Adrenal gland (tissue), 19 donors: ENCODE results near the gene RAMP3. TPM values are rescaled to one million over a fixed set of nuclear protein-coding genes. Genes with fewer than 3 reads are reported as not detected.

ENCODE experiments used
- DNase-seq, 7 donors: peaks; one replicate each; pipeline ENCODE4 v3.0.0-alpha.2; 2019 to 2020
- H3K27ac ChIP-seq, 5 donors: fragments of 200-600 bp; sonication (generic) in 4 of 5; 1 replicate in 3 of 5; 2 replicates in 2 of 5; pipeline versions ENCODE4 v1.5.1 to v1.8.0; 2016 to 2020; ENCODE audit warnings: mild to moderate bottlenecking in 1 of 5
- H3K27me3 ChIP-seq: fragments of 200-600 bp; 2 replicates; pipeline ENCODE4 v1.8.0; 2021
- H3K36me3 ChIP-seq, 2 donors: fragments of 200-600 bp; replicated peaks in 1 of 2; 1 replicate in 1 of 2; 2 replicates in 1 of 2; pipeline versions ENCODE4 v1.5.1 to v1.8.0; 2018 to 2022
- H3K4me1 ChIP-seq, 2 donors: fragments of 200-600 bp; replicated peaks in 1 of 2; 1 replicate in 1 of 2; 2 replicates in 1 of 2; pipeline versions ENCODE4 v1.5.1 to v1.8.0; 2018 to 2021
- H3K4me3 ChIP-seq, 4 donors: fragments of 200-600 bp; sonication (generic) in 3 of 4; one replicate each; pipeline ENCODE4 v1.5.1; 2016 to 2018
- H3K9me3 ChIP-seq, 3 donors: fragments of 200-600 bp; sonication (generic) in 1 of 3; replicated peaks in 1 of 3; 1 replicate in 2 of 3; 2 replicates in 1 of 3; pipeline versions ENCODE4 v1.5.1 to v1.8.0; 2016 to 2021
- POLR2A ChIP-seq, 2 donors: fragments of 450-650 bp; IDR thresholded peaks; one replicate each; pipeline ENCODE4 v1.6.1; 2017; ENCODE audit warnings: antibody characterized with exemption in 2 of 2, mild to moderate bottlenecking in 2 of 2, moderate library complexity in 1 of 2
- WGBS, 4 donors: extraction: QIAGEN DNeasy Blood & Tissue Kit in 2 of 4; methylation state at CpG; one replicate each; pipeline versions ENCODE4 v1.1.5 to v1.1.7; 2013 to 2017; 5-methylcytosine and 5-hydroxymethylcytosine counted together
- intact Hi-C, 2 donors: fragments of 100-400 bp; cut with DNase I; formaldehyde crosslinking; loops; one replicate each; pipeline versions ENCODE4 v1.14.1 to v1.15.0; 2022 to 2023
- long read RNA-seq, 10 donors: library from polyadenylated mRNA in 3 of 10; unstranded in 2 of 10; stranded (forward) in 1 of 10; transcript quantifications; one replicate each; pipeline ENCODE4 v2.0.0 and lab custom pipeline, GENCODE V29; 2021 to 2026
- polyA plus RNA-seq, 3 donors: library from polyadenylated mRNA; stranded (reverse); fragments of 200-250 nt in 2 of 3; fragments of 350-450 nt in 1 of 3; fragmentation: Illumina TruSeq in 1 of 3; extraction: RNeasy Lipid Tissue Mini Kit (QIAGEN cat#74804) in 1 of 3; gene quantifications; one replicate each; pipeline ENCODE4 v1.2.3, GENCODE V29; 2013 to 2014
- total RNA-seq, 9 donors: library from RNA; depleted of rRNA in 4 of 9; stranded (reverse); fragments of >200 nt in 4 of 9; fragments of 120-200 nt in 1 of 9; fragmentation: NEBNext Ultra II Directional in 1 of 9; extraction: Animal tissue kit (Norgen Biotek cat#: 25700) in 1 of 9; gene quantifications; one replicate each; pipeline versions ENCODE4 v1.1.0 to v1.2.4, GENCODE V29; 2013 to 2023
- TF ChIP-seq, protein P1 (sequence below), 6 experiments: fragments of 450-650 bp in 4 of 6; fragments of 200-600 bp in 2 of 6; sonication (generic) in 1 of 6; IDR thresholded peaks; 1 replicate in 5 of 6; 2 replicates in 1 of 6; pipeline versions ENCODE4 v1.5.1 to v1.8.0; 2016 to 2021; ENCODE audit warnings: antibody characterized with exemption in 6 of 6, mild to moderate bottlenecking in 2 of 6, moderate library complexity in 1 of 6
- donor health status: healthy with polysubstance abuse.
- donor health status: Bipolar disorder and iron deficiency.
- donor health status: DM: yes; HTN: yes; CAD: no.
- donor health status: DM: no; HTN: no; CAD: no.
- donor health status: DM: no; HTN: no; CAD: no.
- donor health status: DM: yes; HTN: yes; CAD: no.

The RAMP3 gene, protein sequence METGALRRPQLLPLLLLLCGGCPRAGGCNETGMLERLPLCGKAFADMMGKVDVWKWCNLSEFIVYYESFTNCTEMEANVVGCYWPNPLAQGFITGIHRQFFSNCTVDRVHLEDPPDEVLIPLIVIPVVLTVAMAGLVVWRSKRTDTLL
- total RNA-seq (100 to 1,000 TPM in 1 of 9 donors, 10 to 100 TPM in 7, 1 to 10 TPM in 1; 5.6 to 134 (median 43.8) TPM), polyA plus RNA-seq (10 to 100 TPM; 13.1 to 57.7 (median 33.2) TPM)
- long read RNA-seq, donor 1: 0 reads
- long read RNA-seq, donor 2, partial matches to known transcripts: 5 of 6 reads
- long read RNA-seq, donor 2, other reads (novel, unspliced or antisense): 0 of 6 reads
- long read RNA-seq, donor 3, partial matches to known transcripts: 0 of 3 reads
- long read RNA-seq, donor 3, other reads (novel, unspliced or antisense): 0 of 3 reads
- long read RNA-seq, donor 4, transcript RAMP3-201 (3 exons, 1,323 nt): major isoform, 41 of 52 reads
- long read RNA-seq, donor 4, partial matches to known transcripts: 4 of 52 reads
- long read RNA-seq, donor 4, other reads (novel, unspliced or antisense): 7 of 52 reads
- long read RNA-seq, donor 5, transcript RAMP3-201 (3 exons, 1,323 nt): major isoform, 99 of 120 reads
- long read RNA-seq, donor 5, partial matches to known transcripts: 2 of 120 reads
- long read RNA-seq, donor 5, other reads (novel, unspliced or antisense): 19 of 120 reads
- long read RNA-seq, donor 6, transcript RAMP3-201 (3 exons, 1,323 nt): major isoform, 42 of 46 reads
- long read RNA-seq, donor 6, partial matches to known transcripts: 1 of 46 reads
- long read RNA-seq, donor 6, other reads (novel, unspliced or antisense): 3 of 46 reads
- long read RNA-seq, donor 7, partial matches to known transcripts: 0 of 2 reads
- long read RNA-seq, donor 7, other reads (novel, unspliced or antisense): 0 of 2 reads
- long read RNA-seq, donor 8, partial matches to known transcripts: 0 of 4 reads
- long read RNA-seq, donor 8, other reads (novel, unspliced or antisense): 0 of 4 reads
- long read RNA-seq, donor 9, partial matches to known transcripts: 0 of 4 reads
- long read RNA-seq, donor 9, other reads (novel, unspliced or antisense): 0 of 4 reads
- long read RNA-seq, donor 10, partial matches to known transcripts: 0 of 2 reads
- long read RNA-seq, donor 10, other reads (novel, unspliced or antisense): 0 of 2 reads

GRCh38 chr7:45157653-45158401 lies at the start of gene RAMP3:
Gene RAMP3 (plus strand): TSS chr7:45157791. CDS start chr7:45157829, 38 bp downstream.
- Histone ChIP-seq H3K36me3 (no peaks in the 10 kb centered on the region), H3K9me3 (no peaks in the 10 kb centered on the region), H3K27me3 (peaks cover 5% of the 10 kb centered on the region), H3K4me1 (no peaks in the 10 kb centered on the region), H3K27ac (peak within 1 kb of the TSS in 2 of 5 donors; percentile 21 to 71), H3K4me3 (peak within 1 kb of the TSS in 1 of 4 donors; percentile 29)
- no peak for DNase-seq
- 11 to 100% (median 25%) methylated on average over 1 to 56 of the region's 56 CpGs for WGBS, 4 donors
- intact Hi-C loops: loop anchor here (10.0 kb wide), 2 partner anchors 497 to 707 kb away; no protein-coding TSS in a partner anchor
- no peak for TF ChIP-seq POLR2A (IDR thresholded peaks at IDR 0.05)
- TF ChIP-seq, protein P1, sequence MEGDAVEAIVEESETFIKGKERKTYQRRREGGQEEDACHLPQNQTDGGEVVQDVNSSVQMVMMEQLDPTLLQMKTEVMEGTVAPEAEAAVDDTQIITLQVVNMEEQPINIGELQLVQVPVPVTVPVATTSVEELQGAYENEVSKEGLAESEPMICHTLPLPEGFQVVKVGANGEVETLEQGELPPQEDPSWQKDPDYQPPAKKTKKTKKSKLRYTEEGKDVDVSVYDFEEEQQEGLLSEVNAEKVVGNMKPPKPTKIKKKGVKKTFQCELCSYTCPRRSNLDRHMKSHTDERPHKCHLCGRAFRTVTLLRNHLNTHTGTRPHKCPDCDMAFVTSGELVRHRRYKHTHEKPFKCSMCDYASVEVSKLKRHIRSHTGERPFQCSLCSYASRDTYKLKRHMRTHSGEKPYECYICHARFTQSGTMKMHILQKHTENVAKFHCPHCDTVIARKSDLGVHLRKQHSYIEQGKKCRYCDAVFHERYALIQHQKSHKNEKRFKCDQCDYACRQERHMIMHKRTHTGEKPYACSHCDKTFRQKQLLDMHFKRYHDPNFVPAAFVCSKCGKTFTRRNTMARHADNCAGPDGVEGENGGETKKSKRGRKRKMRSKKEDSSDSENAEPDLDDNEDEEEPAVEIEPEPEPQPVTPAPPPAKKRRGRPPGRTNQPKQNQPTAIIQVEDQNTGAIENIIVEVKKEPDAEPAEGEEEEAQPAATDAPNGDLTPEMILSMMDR (IDR thresholded peaks at IDR 0.05): no peak

DNA sequence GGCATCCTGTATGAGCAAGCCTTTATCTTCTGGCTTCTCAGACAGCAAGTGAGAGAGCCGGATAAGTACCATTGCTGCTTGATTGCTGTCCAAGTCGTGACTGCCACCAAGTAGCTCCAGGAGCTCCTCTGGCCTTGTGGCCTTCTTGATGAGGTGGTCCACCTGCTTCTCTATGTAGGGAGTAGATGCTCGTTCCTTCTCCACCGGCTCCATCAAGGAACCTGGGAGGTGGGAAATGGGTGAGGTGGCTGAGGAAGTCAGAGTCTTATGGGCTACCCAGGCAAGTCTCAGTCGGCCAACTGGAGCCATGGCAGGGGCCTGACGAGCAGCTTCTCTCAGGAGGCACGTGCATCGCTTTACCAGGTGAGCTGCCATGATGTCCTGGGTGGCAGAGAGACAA lies 48.7 kb upstream of the RAMP3 start:
- TF ChIP-seq, protein P1 (IDR thresholded peaks at IDR 0.05): no peak
- no peak for TF ChIP-seq POLR2A (IDR thresholded peaks at IDR 0.05)
- intact Hi-C loops: no loop called here
- peaks cover 15 to 27% of the 10 kb centered on the region in 2 donors for H3K4me1 ChIP-seq
- H3K27me3 ChIP-seq: no peaks in the 10 kb centered on the region
- WGBS, 4 donors: 74 to 89% (median 81%) methylated on average over 8 of the region's 8 CpGs
- H3K9me3 ChIP-seq: no peaks in the 10 kb centered on the region
- no peak overlapping the region for H3K4me3 ChIP-seq
- H3K27ac ChIP-seq: no peak overlapping the region
- DNase-seq: peak in 1 of 7 donors; percentile 10
- peaks cover 0 to 52% of the 10 kb centered on the region in 2 donors for H3K36me3 ChIP-seq

DNA sequence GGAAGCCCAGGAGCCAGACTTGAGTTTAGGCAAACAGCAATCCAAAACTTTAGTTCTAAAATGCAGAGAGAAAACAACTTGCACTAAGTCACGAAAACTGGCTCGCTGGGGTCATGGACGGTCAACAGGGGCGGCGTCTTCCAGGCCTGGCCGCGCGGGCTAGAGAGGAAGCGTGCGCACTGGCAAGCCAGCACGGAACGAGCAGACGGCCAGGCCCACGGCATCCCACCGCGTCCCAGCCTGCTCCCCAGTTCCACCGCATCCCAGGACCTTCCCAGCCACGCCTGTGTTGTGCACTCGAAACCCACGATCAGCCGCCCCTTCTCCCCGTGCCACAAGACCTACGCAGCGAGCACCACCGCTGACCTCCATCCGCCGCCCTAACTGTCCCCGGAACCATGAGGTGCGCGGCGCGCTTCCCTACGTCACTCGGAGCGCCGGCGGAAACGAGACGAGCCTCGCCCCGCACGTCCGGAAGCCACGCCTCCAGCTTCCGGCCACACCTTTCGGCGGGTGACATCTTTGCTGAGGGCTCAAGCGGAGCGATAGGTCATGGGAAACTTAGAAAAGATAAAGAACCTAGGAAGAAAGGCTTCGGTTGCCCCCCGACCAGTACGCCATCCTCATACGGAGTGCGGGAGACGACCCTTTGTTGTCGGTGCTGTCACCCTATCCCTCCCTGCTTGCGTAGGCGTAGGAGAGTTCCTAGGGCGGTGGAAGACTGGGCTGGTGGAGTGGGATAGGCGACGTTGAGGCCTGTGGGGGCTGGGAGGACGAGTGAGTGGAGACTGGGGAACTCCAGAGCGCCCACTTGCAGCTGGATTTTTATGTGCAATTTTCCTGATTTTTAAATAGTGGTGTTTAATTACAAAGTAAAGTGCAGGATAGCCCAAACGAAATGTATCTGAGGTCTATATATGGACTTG lies 46.0 kb upstream of the RAMP3 start, which contains the start of gene TBRG4:
TSS of gene TBRG4 (minus strand) at position 400 of the 926 bp plus-strand sequence. CDS start 2,460 bp downstream, outside the sequence.
- 0 to 1% (median 0%) methylated on average over 37 to 64 of the region's 64 CpGs for WGBS, 4 donors
- H3K36me3 ChIP-seq: peaks cover 0 to 25% of the 10 kb centered on the region in 2 donors
- intact Hi-C loops: no loop called here
- H3K9me3 ChIP-seq: no peaks in the 10 kb centered on the region
- peak within 1 kb of the TSS; percentile 19 to 81 (median 52) for H3K4me3 ChIP-seq
- peak; percentile 94 to 97 (median 95) for DNase-seq
- no peaks in the 10 kb centered on the region for H3K27me3 ChIP-seq
- peak within 1 kb of the TSS; percentile 94 to 99 (median 97) for H3K27ac ChIP-seq
- H3K4me1 ChIP-seq: peaks cover 15 to 27% of the 10 kb centered on the region in 2 donors
- TF ChIP-seq, protein P1 (IDR thresholded peaks at IDR 0.05): peak in 5 of 6 experiments; percentile 24 to 56 (median 38)
- peak; percentile 90 for TF ChIP-seq POLR2A (IDR thresholded peaks at IDR 0.05)
